Type B pancreatic cell (in vitro differentiated cells): Measurements from ENCODE around the gene PUS3. TPM values are rescaled to one million over a fixed set of nuclear protein-coding genes. Genes with fewer than 3 reads are reported as not detected.
A peak's percentile ranks its signal among the peaks of the same experiment; 100 is the strongest.
"Not testable (repeated sequence)": the region's sequence is repeated elsewhere in the genome, so short reads cannot be mapped to it uniquely, and the experiment has no call there.

Experiments used
- DNase-seq: peaks from one replicate; pipeline ENCODE4 v3.0.0; 2021; ENCODE audit warnings: mixed read lengths; ENCODE audit not compliant: unreplicated experiment; ENCODE audit errors: extremely low spot score
- H3K27ac Mint-ChIP-seq: 2 replicates; pipeline ENCODE4 v1.8.0; 2021; ENCODE audit warnings: mild to moderate bottlenecking, mixed read lengths
- H3K27me3 Mint-ChIP-seq: 2 replicates; pipeline ENCODE4 v1.8.0; 2021; ENCODE audit warnings: mixed read lengths
- H3K36me3 Mint-ChIP-seq: 2 replicates; pipeline ENCODE4 v1.8.0; 2021; ENCODE audit warnings: mixed read lengths
- H3K4me1 Mint-ChIP-seq: one replicate; pipeline ENCODE4 v1.8.0; 2021; ENCODE audit warnings: mixed read lengths; ENCODE audit not compliant: unreplicated experiment
- H3K4me3 Mint-ChIP-seq: 2 replicates; pipeline ENCODE4 v1.8.0; 2021; ENCODE audit warnings: mild to moderate bottlenecking, mixed read lengths
- H3K9me3 Mint-ChIP-seq: 2 replicates; pipeline ENCODE4 v1.8.0; 2021; ENCODE audit warnings: mixed read lengths
- total RNA-seq: library from RNA; stranded (reverse); gene quantifications from 2 replicates; pipeline ENCODE4 v1.2.1, GENCODE V29; 2021; ENCODE audit warnings: low replicate concordance
- TF ChIP-seq, protein P1 (sequence below): fragments of 200-600 bp; sonication (generic); conservative IDR thresholded peaks from 2 replicates; pipeline ENCODE4 v1.5.0; 2021; ENCODE audit warnings: antibody characterized with exemption, mild to moderate bottlenecking

Gene PUS3
- total RNA-seq, 1 donor from 2014 or later, result 13.5 TPM

DNA sequence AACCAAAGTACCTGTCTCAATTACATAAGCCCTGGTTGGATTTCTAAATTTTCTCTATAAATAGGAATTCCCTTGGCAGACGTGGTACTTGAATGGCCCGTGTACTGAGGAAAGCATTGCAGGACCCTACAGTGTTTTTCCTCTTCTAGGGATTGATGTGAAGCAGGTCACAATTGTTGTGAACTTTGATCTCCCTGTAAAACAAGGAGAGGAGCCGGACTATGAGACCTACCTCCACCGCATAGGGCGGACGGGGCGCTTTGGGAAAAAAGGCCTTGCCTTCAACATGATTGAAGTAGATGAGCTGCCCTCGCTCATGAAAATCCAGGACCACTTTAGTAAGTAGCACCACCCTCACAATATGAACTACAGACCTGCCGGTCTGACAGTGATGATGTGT lies 18.0 kb upstream of the PUS3 start:
- DNase-seq, result no peak
- Mint-ChIP-seq H3K9me3 (no peaks in the 10 kb centered on the region), H3K36me3 (peaks cover 3% of the 10 kb centered on the region), H3K27ac (no peak overlapping the region), H3K4me1 (peaks cover 23% of the 10 kb centered on the region), H3K4me3 (no peak overlapping the region), H3K27me3 (peaks cover 27% of the 10 kb centered on the region)
- TF ChIP-seq, protein P1, sequence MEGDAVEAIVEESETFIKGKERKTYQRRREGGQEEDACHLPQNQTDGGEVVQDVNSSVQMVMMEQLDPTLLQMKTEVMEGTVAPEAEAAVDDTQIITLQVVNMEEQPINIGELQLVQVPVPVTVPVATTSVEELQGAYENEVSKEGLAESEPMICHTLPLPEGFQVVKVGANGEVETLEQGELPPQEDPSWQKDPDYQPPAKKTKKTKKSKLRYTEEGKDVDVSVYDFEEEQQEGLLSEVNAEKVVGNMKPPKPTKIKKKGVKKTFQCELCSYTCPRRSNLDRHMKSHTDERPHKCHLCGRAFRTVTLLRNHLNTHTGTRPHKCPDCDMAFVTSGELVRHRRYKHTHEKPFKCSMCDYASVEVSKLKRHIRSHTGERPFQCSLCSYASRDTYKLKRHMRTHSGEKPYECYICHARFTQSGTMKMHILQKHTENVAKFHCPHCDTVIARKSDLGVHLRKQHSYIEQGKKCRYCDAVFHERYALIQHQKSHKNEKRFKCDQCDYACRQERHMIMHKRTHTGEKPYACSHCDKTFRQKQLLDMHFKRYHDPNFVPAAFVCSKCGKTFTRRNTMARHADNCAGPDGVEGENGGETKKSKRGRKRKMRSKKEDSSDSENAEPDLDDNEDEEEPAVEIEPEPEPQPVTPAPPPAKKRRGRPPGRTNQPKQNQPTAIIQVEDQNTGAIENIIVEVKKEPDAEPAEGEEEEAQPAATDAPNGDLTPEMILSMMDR, result no peak

DNA sequence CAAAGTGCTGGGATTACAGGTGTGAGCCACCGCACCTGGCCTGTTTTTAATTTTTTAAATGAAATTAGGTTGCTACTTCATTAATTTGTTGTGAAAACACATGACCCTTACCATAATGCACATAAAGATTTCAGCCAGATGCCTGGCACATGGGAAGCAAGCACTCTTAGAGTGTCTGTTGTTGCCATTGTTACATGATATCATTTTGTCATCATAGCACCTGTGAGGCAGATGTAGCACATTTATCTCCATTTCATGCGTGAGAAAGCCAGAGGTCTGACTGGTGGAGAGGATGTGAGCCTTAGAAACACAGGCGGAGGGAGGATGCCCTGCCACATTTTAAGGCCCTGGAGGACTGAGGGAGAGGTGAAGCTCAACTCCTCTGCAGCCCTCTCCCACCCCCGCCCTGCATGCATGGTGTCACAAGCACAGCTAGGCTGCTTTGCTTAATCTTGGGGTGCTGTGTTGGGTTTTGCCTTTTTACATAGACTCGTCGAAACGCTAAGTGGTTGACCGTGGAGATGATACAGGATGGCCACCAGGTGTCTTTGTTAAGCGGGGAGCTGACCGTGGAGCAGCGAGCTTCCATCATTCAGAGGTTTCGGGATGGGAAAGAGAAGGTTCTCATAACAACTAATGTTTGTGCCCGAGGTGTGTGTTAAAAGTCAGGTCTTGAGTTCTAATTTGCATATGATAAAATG lies 15.3 kb upstream of the PUS3 start:
- no peak overlapping the region for H3K27ac Mint-ChIP-seq
- H3K9me3 Mint-ChIP-seq, result no peaks in the 10 kb centered on the region
- H3K27me3 Mint-ChIP-seq, result peaks cover 28% of the 10 kb centered on the region
- DNase-seq, result no peak
- peaks cover 3% of the 10 kb centered on the region for H3K36me3 Mint-ChIP-seq
- TF ChIP-seq, protein P1, result peak; percentile 21
- peaks cover 12% of the 10 kb centered on the region for H3K4me1 Mint-ChIP-seq
- no peak overlapping the region for H3K4me3 Mint-ChIP-seq

DNA sequence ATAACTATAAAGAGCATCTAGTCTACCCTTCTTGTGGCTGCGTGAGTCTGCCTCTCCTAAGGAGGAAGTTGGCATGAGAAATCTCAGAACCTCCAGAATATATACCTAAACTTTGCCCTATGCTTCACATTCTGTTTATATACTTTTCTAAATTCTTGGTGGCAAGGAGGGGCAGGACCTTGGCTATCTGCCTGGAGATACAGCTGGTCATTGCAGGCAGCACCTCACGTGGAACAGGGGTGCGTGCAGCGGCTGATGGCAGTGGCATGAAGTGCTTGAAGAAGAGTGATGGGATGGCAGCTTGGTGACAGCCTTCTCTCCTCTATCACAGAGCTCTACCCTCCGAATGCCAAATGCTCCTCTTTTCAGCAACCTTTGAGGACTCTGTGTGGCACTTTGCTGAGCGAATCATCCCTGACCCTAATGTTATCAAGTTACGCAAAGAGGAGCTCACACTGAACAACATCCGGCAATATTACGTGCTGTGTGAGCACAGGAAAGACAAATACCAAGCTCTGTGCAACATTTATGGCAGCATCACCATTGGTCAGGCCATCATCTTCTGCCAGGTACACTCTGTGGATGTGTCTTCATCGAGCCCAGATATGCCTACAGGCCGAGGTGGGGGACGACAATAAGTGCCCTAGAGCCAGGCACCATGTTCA lies 13.8 kb upstream of the PUS3 start:
- H3K4me3 Mint-ChIP-seq, result no peak overlapping the region
- peaks cover 7% of the 10 kb centered on the region for H3K4me1 Mint-ChIP-seq
- H3K27me3 Mint-ChIP-seq, result peaks cover 24% of the 10 kb centered on the region
- DNase-seq, result no peak
- TF ChIP-seq, protein P1, result no peak
- H3K36me3 Mint-ChIP-seq, result peaks cover 3% of the 10 kb centered on the region
- no peaks in the 10 kb centered on the region for H3K9me3 Mint-ChIP-seq
- H3K27ac Mint-ChIP-seq, result no peak overlapping the region

DNA sequence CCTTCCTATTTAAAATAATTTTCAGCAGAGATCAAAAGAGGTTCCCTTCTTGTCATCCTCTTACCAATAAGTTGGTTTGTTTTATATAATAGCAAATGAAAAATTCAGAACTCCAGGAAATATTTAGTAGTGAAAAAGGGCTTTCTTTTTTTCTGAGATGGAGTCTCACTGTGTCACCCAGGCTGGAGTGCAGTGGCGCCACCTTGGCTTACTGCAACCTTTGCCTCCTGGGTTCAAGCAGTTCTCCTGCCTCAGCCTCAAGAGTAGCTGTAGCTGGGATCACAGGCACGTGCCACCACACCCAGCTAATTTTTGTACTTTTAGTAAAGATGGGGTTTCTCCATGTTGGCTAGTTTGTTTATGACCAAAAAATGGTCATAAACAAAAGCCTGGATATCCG lies 11.6 kb upstream of the PUS3 start:
- not testable (repeated sequence) for H3K4me3 Mint-ChIP-seq, H3K27ac Mint-ChIP-seq, H3K4me1 Mint-ChIP-seq, DNase-seq, H3K36me3 Mint-ChIP-seq, H3K9me3 Mint-ChIP-seq
- H3K27me3 Mint-ChIP-seq, result peaks cover 28% of the 10 kb centered on the region
- TF ChIP-seq, protein P1, result peak; percentile 13

DNA sequence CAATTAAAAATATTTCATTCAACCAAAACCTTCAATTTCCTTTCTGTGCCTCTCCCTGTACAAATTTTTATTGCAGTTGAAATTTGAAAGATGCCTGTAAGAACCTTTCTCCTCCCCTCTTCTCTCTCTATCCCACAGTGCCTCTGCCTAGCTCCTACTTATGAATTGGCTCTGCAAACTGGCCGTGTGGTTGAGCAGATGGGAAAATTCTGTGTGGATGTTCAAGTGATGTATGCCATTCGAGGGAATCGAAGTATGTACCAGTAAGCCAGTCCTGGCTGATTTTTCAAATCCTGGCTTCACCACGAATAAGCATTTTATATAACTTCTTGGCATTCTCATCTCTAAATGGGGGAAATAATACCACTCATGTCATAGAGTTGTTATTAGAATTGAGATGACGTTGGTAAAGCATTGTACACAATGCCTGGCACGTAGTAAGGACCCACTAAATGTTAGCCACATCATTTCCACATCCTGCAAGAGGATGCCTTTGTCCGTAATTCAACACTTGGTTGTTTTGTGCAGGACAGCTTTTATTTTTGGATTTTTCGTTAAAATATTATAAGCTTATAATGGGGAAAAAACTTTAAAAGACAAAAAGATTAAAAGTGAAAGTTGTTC lies 7.3 kb upstream of the PUS3 start:
- no peak overlapping the region for H3K27ac Mint-ChIP-seq
- no peaks in the 10 kb centered on the region for H3K4me1 Mint-ChIP-seq
- peaks cover 21% of the 10 kb centered on the region for H3K27me3 Mint-ChIP-seq
- TF ChIP-seq, protein P1, result no peak
- no peak overlapping the region for H3K4me3 Mint-ChIP-seq
- no peaks in the 10 kb centered on the region for H3K36me3 Mint-ChIP-seq
- no peak for DNase-seq
- no peaks in the 10 kb centered on the region for H3K9me3 Mint-ChIP-seq
